NCI-H524 (cell line): ENCODE data around the gene KRTAP19-8.
A peak's percentile ranks its signal among the peaks of the same experiment; 100 is the strongest.

Experiments used
- DNase-seq, 2 experiments: peaks; one replicate each; lab custom pipeline; 2025; lab: John Stamatoyannopoulos, UW

KRTAP19-8 gene

GRCh38 chr21:31038376-31038775, at the start of gene KRTAP19-8:
KRTAP19-8 (minus strand) TSS chr21:31038476; CDS start chr21:31038443, 33 bp downstream.
- no peak for DNase-seq

- DNase-seq = no peak
Observed at GRCh38 chr21:31087639-31088473, 49.6 kb upstream of the KRTAP19-8 start.

- no peak for DNase-seq
Observed at GRCh38 chr21:31084689-31085088, 46.4 kb upstream of the KRTAP19-8 start.

GRCh38 chr21:31078796-31079195, 40.5 kb upstream of the KRTAP19-8 start:
- no peak for DNase-seq

- no peak for DNase-seq
Observed at GRCh38 chr21:31078216-31078615, 39.9 kb upstream of the KRTAP19-8 start.

- DNase-seq = no peak
Observed at GRCh38 chr21:31075848-31076247, 37.6 kb upstream of the KRTAP19-8 start.

- DNase-seq = peak; percentile 73 to 91
Observed at GRCh38 chr21:31072533-31072932, 34.3 kb upstream of the KRTAP19-8 start.

- DNase-seq = no peak
Observed at GRCh38 chr21:31064803-31065202, 26.5 kb upstream of the KRTAP19-8 start.

- DNase-seq = no peak
Observed at GRCh38 chr21:31052489-31053142, 14.3 kb upstream of the KRTAP19-8 start.

- DNase-seq = no peak
Observed at GRCh38 chr21:31050577-31051157, 12.4 kb upstream of the KRTAP19-8 start.

- DNase-seq = no peak
Observed at GRCh38 chr21:31045841-31046240, 7.6 kb upstream of the KRTAP19-8 start.

GRCh38 chr21:31043471-31043870, 5.2 kb upstream of the KRTAP19-8 start:
- DNase-seq = no peak

GRCh38 chr21:31042080-31042464, 3.8 kb upstream of the KRTAP19-8 start:
- DNase-seq = no peak

- no peak for DNase-seq
Observed at GRCh38 chr21:31041295-31042079, 3.2 kb upstream of the KRTAP19-8 start.

- no peak for DNase-seq
Observed at GRCh38 chr21:31034378-31034777, 3.9 kb downstream of the KRTAP19-8 start.

- DNase-seq = no peak
Observed at GRCh38 chr21:31030367-31031106, 7.7 kb downstream of the KRTAP19-8 start.

- no peak for DNase-seq
Observed at GRCh38 chr21:31023680-31024079, 14.6 kb downstream of the KRTAP19-8 start.

GRCh38 chr21:31022306-31022705, 16.0 kb downstream of the KRTAP19-8 start:
- DNase-seq = no peak

- no peak for DNase-seq
Observed at GRCh38 chr21:31018232-31018631, 20.0 kb downstream of the KRTAP19-8 start.

- DNase-seq = no peak
Observed at GRCh38 chr21:31014891-31015290, 23.4 kb downstream of the KRTAP19-8 start.
